Left cardiac atrium (tissue), 4 donors: Measurements from ENCODE around the gene RAET1E. TPM values are rescaled to one million over a fixed set of nuclear protein-coding genes. Genes with fewer than 3 reads are reported as not detected.
"Not testable (repeated sequence)": the region's sequence is repeated elsewhere in the genome, so short reads cannot be mapped to it uniquely, and the experiment has no call there.

Experiments used
- ATAC-seq, 2 donors: fragments of 200-7000 bp; cut with Tn5 transposase; one replicate each; pipeline ENCODE4 v1.9.1; 2020; ENCODE audit warnings: mild to moderate bottlenecking in 2 of 2, moderate library complexity in 2 of 2
- DNase-seq: peaks from one replicate; pipeline ENCODE4 v3.0.0-alpha.2; 2020
- intact Hi-C, 2 donors: fragments of 100-400 bp; cut with DNase I; formaldehyde crosslinking; loops; one replicate each; pipeline versions ENCODE4 v1.14.1 to v1.15.1; 2022 to 2023
- total RNA-seq, 2 donors: library from RNA; stranded (reverse); fragmentation: NEBNext Ultra II Directional; extraction: Animal tissue kit (Norgen Biotek cat#: 25700); gene quantifications; one replicate each; pipeline ENCODE4 v1.2.1, GENCODE V29; 2021
- donor health status: DM: no; HTN: yes; CAD: no.
- donor health status: DM: no; HTN: yes; CAD: no; lungs with severe emphysema.
- donor health status: DM: yes; HTN: yes; CAD: no.
- donor health status: Dilated cardiomyopathy.

RAET1E gene
- total RNA-seq, 2 donors from 2014 or later = 0.89 to 1.2 TPM

DNA sequence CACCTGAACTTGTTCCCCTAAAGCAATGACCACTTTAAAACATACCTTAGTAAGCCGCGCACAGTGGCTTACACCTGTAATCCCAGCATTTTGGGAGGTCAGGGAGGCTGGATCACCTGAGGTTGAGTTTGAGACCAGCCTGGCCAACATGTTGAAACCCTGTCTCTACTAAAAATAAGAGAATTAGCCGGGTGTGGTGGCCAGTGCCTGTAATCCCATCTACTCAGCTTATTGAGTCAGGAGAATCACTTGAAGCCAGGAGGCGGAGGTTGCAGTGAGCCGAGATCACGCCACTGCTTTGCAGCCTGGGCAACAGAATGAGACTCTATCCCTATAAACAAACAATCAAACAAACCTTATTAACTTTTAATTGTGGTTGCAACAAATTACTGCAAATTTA is 1.6 kb upstream of the RAET1E start:
- ATAC-seq = no peak
- intact Hi-C loops = no loop called here
- no peak for DNase-seq

DNA sequence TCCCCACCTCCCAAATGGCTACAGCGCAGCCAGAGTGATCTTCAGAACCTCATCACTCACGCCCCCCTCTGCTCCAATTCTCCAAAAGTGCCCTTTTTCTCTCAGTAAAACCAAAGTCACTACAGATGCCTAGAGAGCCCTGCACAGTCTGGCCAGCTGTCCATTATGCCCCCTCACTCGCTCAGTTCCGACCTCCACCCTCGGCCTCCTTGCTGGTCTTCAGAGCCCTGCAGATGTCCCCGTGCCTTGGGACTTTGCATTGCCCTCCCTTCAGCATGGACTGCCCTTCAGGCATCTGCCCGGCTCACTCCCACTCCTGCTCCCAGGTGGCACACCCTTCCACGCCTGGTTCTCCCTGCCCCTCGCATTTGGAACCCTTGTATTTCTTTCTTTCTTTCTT is 1.1 kb upstream of the RAET1E start:
- DNase-seq (no peak), ATAC-seq (no peak)
- intact Hi-C loops = no loop called here

DNA sequence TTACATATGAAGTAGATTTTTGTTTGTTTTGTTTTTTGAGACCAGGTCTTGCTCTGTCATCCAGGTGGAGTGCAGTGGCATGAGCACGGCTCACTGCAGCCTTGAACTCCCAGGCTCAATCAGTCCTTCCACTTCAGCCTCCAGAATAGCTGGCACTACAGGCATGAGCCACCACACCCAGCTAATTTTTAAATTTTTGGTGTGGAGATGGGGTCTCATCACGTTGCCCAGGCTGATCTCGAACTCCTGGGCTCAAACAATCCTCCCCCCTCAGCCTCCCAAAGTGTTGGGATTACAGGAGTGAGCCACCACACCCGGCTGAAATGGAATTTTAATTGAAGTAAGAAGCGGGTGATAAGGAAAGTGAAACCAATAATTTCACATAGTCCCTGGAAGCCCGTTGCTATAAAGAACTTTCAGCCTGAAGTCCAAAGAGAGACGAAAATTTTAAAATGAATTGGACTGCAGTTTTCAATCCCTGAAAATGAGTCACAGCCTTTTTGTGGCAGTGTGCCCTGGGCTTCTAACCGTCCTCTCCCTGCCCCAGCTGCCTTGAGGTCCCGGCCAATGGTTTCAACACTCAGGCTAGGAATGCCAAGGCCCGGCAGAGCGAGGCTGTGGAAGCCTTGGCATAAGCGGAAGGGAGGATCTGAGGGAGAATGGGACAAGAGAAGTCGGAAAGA is 757 bp downstream of the RAET1E start:
- ATAC-seq (peak; percentile 89), DNase-seq (peak; percentile 88)
- intact Hi-C loops = no loop called here

DNA sequence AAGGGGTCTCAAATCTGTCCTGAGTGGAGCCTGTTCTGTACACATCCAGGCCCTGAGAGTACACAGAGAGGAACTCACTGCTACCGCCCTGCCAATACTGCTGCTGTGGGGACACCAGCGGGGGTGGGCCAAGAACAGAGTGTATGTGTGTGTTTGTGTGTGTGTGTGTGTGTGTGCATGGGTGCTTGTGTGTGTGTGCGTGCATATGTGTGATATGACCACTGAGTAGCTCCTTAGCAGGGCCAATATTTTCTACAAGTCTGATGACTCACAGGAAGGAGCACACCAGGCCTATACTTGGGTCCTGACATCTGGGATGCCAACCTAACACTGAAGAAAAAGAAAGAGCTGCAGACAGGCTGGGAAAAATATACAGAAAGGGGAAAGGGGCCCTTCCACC is 1.4 kb downstream of the RAET1E start:
- DNase-seq (no peak), ATAC-seq (peak in 1 of 2 donors; percentile 22)
- intact Hi-C loops = no loop called here

DNA sequence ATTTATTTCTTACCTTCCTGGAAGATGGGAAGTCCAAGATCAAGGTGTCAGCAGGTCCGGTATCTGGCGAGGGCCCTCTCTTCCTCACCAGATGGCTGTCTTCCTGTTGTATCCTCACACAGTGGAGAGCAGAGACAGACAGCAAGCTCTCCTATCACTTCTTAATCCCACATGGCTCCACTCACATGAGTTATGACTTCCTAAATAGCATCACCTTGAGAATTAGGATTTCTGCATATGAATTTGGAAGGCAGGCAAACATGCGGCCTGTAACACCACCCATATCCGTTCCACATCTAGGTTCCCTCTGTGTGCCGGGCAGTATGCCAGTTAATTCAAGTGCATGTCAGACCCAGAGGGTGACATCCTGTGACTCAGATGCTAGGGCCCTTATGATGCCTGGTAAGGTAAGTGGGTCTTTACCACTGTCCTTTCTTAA is 2.1 kb downstream of the RAET1E start:
- DNase-seq = peak; percentile 68
- intact Hi-C loops = no loop called here
- ATAC-seq = peak; percentile 70 to 76

DNA sequence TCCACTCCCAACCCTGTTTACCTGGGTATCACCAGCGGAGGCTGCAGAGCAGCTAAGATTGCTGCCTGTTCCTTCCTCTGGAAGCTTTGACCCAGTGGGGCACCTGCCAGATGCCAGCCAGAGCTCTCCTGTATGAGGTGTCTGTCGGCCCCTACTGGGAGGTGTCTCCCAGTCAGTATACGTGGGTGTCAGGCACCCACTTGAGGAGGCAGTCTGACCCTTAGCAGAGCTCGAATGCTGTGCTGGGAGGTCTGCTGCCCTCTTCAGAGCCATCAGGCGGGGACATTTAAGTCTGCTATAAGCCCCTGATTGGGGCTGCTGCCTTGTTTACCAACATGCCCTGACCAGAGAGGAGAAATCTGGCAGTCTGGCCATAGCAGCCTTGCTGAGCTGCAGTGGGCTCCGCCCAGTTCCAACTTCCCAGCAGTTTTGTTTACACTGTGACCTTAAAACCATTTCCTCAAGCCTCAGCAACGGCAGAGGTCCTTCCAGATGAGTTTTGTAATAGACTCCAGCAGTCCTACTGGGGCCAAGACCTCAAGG is 2.8 kb downstream of the RAET1E start:
- intact Hi-C loops = no loop called here
- peak; percentile 58 to 74 for ATAC-seq
- DNase-seq = peak; percentile 76

DNA sequence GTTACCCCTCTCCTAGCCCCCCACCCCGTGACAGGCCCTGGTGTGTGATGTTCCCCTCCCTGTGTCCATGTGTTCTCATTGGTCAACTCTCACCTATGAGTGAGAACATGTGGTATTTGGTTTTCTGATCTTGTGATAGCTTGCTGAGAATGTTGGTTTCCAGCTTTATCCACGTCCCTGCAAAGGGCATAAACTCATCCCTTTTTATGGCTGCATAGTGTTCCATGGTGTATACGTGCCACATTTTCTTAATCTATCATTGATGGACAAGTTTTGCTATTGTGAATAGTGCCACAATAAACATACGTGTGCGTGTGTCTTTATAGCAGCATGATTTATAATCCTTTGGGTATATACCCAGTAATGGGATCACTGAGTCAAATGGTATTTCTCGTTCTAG is 6.0 kb downstream of the RAET1E start:
- ATAC-seq, intact Hi-C loops, DNase-seq: not testable (repeated sequence)

DNA sequence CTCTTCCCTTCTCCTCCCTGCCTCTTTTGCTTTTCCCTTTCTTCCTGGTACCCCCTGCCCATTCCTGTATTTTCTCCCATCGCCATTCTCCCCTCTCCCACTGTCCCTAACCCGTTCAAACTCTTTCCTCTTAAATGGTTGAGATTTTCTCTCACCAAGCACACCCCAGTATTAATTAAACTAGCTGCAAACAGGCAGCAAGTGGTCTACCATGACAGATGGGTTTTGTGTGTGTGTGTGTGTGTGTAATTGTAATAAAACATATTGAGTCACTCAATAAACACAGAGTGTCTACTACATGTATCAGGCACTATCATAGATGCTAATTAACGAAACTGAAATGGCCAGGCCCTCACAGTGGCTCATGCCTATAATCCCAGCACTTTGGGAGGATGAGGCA is 6.7 kb downstream of the RAET1E start:
- intact Hi-C loops = no loop called here
- no peak for ATAC-seq

DNA sequence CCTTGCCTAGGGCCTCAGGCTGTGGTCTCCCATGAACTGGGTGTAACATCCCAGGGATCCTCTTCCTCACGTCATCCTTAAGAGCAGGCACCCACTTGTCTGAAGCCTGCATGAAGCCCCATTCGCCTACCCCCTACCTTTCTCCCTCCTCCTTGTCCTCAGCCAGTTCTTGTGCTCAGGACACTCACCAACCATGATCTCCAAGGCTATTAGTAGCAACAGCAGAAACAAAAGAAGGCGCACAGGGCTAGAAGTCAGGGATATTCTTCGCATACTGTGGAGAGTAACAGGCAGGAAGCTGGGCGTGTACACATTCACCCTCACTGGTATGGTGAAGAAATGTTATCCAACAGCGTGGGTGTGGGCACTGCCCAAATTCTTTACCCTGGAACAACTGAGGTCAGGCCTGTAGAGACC is 7.3 kb downstream of the RAET1E start:
- peak in 1 of 2 donors; percentile 82 for ATAC-seq
- intact Hi-C loops = no loop called here
- no peak for DNase-seq

More for the DNA sequence above, 6.7 kb downstream of the RAET1E start:
- no peak for DNase-seq

DNA sequence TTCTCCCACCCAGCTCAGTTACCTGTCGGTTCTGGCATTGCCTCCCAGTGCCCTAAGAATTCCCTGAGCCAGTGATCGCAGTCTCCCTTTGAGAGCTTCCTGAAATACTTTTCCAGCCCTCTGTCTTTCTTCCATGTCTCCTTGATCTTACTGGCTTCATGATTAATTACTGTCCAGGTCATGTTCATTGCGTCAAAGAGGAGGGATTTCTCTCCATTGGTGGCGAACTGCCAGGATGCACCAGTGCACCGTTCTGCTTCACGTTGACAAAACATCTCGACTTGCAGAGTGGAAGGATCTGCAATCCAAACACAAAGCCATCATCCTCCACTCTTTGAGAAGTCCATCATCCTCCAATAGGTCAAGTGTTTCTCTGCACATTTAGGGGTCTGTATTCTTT is 8.6 kb downstream of the RAET1E start:
- intact Hi-C loops = no loop called here
- DNase-seq (no peak), ATAC-seq (peak in 1 of 2 donors; percentile 63)

DNA sequence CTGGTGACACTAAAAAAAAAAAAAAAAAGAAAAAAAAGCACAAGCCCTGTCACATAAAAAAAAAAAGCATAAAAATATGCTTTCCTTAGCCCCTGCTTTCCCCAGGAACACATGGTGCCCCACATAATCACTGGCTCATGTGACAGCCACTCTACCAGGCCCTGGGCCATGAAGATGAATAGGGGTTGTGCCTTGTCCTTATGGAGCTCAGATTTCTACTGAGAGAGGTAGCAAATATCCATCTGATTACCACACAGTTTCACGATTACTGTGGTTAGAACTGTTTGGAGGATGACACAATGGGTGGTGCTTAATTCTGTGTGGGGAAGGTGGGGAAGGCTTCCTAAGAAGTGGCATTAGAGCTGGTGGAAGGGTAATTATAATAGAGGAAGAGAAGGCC is 9.3 kb downstream of the RAET1E start:
- ATAC-seq (peak in 1 of 2 donors; percentile 4), DNase-seq (no peak)
- intact Hi-C loops = no loop called here

DNA sequence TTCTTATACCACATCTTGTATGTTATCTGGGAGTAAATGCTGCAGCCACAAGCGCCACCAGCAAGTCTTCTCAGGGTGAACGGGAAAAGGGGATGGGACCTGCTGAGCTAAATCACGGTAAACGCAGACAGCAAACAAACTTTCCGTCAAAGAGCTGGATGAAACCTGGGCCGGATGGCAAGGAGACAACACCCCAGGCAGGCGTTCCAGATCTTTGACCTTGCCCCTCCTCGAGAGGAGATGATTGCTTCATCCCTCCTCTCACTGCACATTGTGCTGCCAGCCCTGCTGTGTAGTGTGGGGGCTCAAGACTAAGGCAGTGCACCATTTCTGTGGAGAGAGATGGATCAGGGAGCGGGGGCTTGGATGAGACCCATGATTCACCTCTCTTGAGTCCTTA is 9.8 kb downstream of the RAET1E start:
- peak in 1 of 2 donors; percentile 32 for ATAC-seq
- DNase-seq = no peak
- intact Hi-C loops = no loop called here

DNA sequence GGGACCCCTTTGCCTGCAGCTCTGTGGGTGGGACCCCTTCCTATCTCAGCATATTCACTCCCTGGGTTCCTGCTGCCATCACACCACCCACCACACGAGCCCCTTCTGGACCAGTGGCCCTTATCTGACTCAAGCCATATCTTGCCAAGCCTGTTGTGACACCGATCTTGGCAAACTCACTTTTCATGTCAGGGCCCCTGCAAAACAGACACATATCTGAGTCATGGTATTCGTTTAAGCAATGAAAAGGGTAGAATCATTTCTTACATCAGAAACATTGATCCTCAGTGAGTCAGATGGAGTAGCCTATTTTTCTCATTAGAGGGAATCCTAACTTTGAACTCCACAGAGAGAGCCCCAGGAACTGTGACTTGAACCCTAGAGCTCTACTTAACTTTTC is 10.6 kb downstream of the RAET1E start:
- intact Hi-C loops = no loop called here
- ATAC-seq (peak in 1 of 2 donors; percentile 17), DNase-seq (no peak)

DNA sequence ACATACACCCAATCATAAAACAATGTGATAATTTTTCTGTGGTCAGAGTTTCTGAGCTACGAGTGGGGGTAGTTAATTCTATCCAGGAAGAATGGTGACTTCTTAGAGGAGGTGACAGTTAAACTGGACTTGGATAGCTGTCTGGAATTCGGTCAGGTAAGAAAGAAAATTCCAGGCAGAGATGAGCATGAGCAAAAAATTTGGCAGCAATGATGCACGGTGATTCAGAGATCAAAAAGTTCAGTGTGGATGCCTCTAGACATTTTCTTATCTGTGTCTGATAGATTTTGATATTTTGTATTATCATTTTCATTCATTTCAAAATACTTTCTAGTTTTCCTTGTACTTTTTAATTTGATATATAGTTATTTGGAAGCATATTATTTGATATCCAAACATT is 12.0 kb downstream of the RAET1E start:
- intact Hi-C loops = no loop called here
- no peak for DNase-seq

DNA sequence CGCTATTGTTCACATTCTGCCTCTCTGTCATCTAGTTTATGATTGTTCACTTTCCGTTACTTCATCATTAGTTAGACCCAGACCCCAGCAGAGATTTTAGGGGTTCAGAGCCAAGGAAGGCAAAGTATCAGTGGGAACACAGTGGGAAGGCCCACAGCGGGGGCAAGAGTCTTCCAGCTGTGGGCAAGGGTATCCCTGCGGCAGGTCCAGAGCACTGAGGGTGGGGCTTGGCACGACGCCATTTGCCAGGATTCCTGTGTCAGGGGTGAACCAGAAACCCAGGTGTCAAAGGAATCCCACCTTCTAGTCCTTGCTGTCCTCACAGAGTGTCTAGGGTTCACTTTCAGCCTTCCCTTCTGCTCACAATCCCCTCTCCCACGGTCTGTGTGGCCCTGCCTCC is 13.3 kb downstream of the RAET1E start:
- ATAC-seq (no peak), DNase-seq (no peak)
- intact Hi-C loops = no loop called here

More for the DNA sequence above, 12.0 kb downstream of the RAET1E start:
- ATAC-seq = no peak

DNA sequence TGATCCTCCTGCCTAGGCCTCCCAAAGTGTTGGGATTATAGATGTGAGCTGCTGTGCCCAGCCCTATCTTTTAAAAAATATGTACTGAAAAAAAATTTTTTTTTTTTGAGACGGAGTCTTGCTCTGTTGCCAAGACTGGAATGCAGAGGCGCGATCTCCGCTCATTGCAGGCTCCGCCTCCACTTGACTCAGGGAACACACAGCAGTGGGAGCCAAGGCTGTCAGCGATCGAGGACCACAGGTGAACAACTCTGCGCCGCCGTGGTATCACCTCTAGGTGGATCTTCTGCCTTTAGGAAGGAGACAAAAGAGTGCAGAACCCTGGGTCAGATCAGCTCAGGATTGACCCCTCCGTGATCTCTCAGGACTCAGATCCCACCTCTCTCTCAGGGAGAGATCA is 13.7 kb downstream of the RAET1E start:
- DNase-seq (peak; percentile 61), ATAC-seq (peak; percentile 51 to 88)
- intact Hi-C loops = no loop called here

DNA sequence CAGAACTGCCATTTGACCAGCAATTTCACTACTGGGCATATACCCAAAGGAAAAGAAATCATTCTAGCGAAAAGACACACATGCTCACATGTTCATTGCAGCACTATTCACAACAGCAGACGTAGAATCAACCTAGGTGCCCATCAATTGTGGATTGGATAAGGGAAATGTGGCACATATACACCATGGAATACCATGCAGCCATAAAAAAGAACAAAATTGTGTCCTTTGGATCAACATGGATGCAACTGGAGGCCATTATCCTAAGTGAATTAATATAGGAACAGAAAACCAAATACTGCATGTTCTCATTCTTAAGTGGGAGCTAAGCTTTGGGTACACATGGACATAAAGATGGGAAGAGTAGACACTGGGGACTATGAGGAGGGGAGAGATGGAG is 16.1 kb downstream of the RAET1E start:
- ATAC-seq = no peak
- no peak for DNase-seq
- intact Hi-C loops = no loop called here

DNA sequence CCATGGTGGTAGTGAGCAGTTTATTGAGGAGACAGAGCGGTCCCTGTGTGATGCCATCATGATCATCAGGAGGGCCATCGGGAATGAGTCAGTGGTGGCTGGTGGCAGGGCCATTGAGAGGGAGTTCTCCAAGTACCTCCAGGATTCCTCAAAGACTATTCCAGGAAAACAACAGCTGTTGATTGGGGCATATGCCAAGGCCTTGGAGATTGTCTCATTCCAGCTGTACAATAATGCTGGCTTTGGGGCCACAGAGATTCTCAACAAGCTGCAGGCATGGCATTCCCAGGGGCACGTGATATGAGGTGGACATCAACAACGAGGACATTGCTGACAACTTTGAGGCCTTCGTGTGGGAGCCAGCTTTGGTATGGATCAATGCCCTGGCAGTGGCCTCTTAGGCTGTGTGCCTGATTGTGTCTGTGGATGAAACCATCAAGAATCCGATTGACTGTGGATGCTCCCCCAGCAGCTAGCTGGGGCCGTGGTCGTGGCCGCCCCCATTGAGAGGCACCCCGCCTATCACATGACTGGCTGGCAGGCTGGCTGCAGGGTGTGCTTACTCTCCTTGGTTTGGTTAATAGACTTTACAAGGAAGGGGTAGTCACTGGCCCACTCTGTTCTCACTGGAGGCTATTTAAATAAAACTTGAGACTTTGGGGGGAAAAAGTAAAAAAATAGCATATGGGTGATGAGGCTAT is 16.7 kb downstream of the RAET1E start:
- intact Hi-C loops = no loop called here
- no peak for DNase-seq
- no peak for ATAC-seq

DNA sequence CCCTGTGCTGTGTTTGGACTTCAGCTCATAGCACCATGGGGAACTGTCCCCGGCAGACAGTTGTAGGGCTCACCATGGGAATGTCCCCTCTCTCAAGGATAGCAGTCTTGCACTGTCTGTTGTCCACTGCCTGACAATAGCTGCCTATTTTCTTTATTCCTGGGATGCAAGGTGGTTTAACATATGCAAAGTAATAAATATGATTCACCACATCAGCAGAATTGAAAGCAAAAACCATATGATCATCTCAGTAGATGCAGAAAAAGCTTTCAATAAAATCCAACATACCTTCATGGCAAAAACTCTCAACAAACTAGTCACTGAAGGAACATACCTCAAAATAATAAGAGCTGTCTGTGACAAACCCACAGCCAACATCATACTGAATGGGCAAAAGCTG is 20.3 kb downstream of the RAET1E start:
- ATAC-seq (no peak), DNase-seq (no peak)
- intact Hi-C loops = no loop called here

DNA sequence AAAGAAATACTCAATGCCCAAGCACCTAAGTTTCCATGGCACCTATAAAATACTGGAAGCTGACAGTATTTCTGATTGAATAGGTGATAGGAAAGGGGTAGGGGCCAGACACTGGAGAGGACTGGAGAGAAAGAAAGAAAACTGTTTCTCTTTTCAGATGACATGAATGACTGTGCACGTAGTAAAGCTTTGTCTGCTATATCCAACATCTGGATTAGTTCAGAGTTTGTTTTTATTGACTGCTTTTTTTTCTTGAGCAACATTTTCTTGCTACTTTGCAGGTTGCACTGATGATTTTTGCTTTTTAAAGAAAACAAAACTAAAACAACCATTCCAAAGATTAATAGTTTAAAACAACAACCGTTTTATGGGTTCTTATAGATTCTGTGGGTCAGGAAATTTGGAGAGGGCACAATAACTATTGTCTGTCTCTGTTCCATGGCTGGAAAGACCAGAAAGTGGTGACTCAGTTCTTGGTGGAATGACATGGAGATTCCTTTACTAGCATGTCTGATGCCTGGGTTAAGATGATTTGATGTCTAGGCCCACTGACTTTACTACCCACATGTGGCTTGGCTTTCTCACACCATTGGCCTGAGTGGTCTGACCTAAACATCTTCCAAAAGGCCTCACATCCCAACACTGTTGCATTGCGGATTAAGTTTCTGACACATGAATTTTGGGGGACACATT is 21.5 kb downstream of the RAET1E start:
- DNase-seq (no peak), ATAC-seq (no peak)
- intact Hi-C loops = no loop called here
